MM.1S (cell line): ENCODE data around the gene NEURL4.

ENCODE experiments used
- DNase-seq: peaks from one replicate; pipeline ENCODE4 v3.0.0-alpha.2; 2015
- H2AFZ ChIP-seq: fragments of 300-600 bp; sonication (generic); 2 replicates; pipeline ENCODE4 v1.6.0; 2016; ENCODE audit warnings: antibody characterized with exemption, low read length
- H3F3A ChIP-seq: fragments of 300-600 bp; sonication (generic); 2 replicates; pipeline ENCODE4 v1.6.1; 2016; ENCODE audit warnings: mild to moderate bottlenecking, antibody characterized with exemption, low read length, moderate library complexity, mixed read lengths; ENCODE audit not compliant: insufficient read depth
- H3K27ac ChIP-seq: fragments of 300-600 bp; sonication (generic); 2 replicates; pipeline ENCODE4 v1.5.1; 2016; ENCODE audit warnings: mild to moderate bottlenecking, low read length
- H3K27me3 ChIP-seq: fragments of 300-600 bp; sonication (generic); replicated peaks from 2 replicates; pipeline ENCODE4 v1.6.0; 2016; ENCODE audit warnings: low read length; ENCODE audit not compliant: insufficient read depth
- H3K36me3 ChIP-seq: fragments of 300-600 bp; sonication (generic); replicated peaks from 2 replicates; pipeline ENCODE4 v1.6.1; 2016; ENCODE audit warnings: mild to moderate bottlenecking, low read length, mixed read lengths; ENCODE audit not compliant: insufficient read depth
- H3K4me1 ChIP-seq: fragments of 300-600 bp; sonication (generic); 2 replicates; pipeline ENCODE4 v1.6.1; 2016; ENCODE audit warnings: low read length, mixed read lengths
- H3K4me2 ChIP-seq: fragments of 300-600 bp; sonication (generic); 2 replicates; pipeline ENCODE4 v1.6.0; 2016; ENCODE audit warnings: low read depth, low read length
- H3K4me3 ChIP-seq: fragments of 300-600 bp; sonication (generic); 2 replicates; pipeline ENCODE4 v1.5.1; 2016; ENCODE audit warnings: low read length, mixed read lengths
- H3K79me2 ChIP-seq: fragments of 300-600 bp; sonication (generic); 2 replicates; pipeline ENCODE4 v1.6.1; 2016; ENCODE audit warnings: mixed run types, low read length, mixed read lengths
- H3K9ac ChIP-seq: fragments of 300-600 bp; sonication (generic); 2 replicates; pipeline ENCODE4 v1.6.1; 2016; ENCODE audit warnings: low read length, mixed read lengths
- H3K9me2 ChIP-seq: fragments of 300-600 bp; sonication (generic); replicated peaks from 2 replicates; pipeline ENCODE4 v1.6.1; 2016; ENCODE audit warnings: mild to moderate bottlenecking, low read length, mixed read lengths; ENCODE audit not compliant: insufficient read depth
- H3K9me3 ChIP-seq: fragments of 300-600 bp; sonication (generic); replicated peaks from 2 replicates; pipeline ENCODE4 v1.6.1; 2016; ENCODE audit warnings: mild to moderate bottlenecking, low read length, mixed read lengths; ENCODE audit not compliant: insufficient read depth
- H4K20me1 ChIP-seq: fragments of 300-600 bp; sonication (generic); 2 replicates; pipeline ENCODE4 v1.6.1; 2016; ENCODE audit warnings: mild to moderate bottlenecking, low read length, moderate library complexity, mixed read lengths; ENCODE audit not compliant: insufficient read depth
- CTCF ChIP-seq: fragments of 300-600 bp; sonication (generic); IDR thresholded peaks from 2 replicates; pipeline ENCODE4 v1.5.1; 2016; ENCODE audit warnings: antibody characterized with exemption, low read length, mixed read lengths
- EZH2 ChIP-seq: fragments of 300-600 bp; sonication (generic); optimal IDR thresholded peaks from 2 replicates; pipeline ENCODE3; 2017; ENCODE audit warnings: low read depth, mild to moderate bottlenecking, antibody characterized with exemption, low read length, mixed read lengths
- EZH2phosphoT487 ChIP-seq: fragments of 300-600 bp; sonication (generic); IDR thresholded peaks from 2 replicates; pipeline ENCODE4 v1.6.1; 2018; ENCODE audit warnings: antibody characterized with exemption, low read length

The NEURL4 gene

GRCh38 chr17:7280519-7281073 lies 48.5 kb downstream of the NEURL4 start:
- TF ChIP-seq CTCF, result peak; percentile 89
- no peak for TF ChIP-seq EZH2
- no peak for TF ChIP-seq EZH2phosphoT487
- H3K79me2 ChIP-seq, result no peaks in the 10 kb centered on the region
- no peaks in the 10 kb centered on the region for H3K9me3 ChIP-seq
- peak overlapping the region; percentile 13; the same call in 1 of the 2 replicates for H3K9ac ChIP-seq
- peak overlapping the region; percentile 97 for H3K4me2 ChIP-seq
- H3K9me2 ChIP-seq, result no peaks in the 10 kb centered on the region
- peaks cover 4% of the 10 kb centered on the region for H3K4me1 ChIP-seq
- H3K27me3 ChIP-seq, result peaks cover 76% of the 10 kb centered on the region
- peak; percentile 86 for DNase-seq
- H3K4me3 ChIP-seq, result peak overlapping the region; percentile 65
- peak overlapping the region; percentile 85 for H2AFZ ChIP-seq
- no peak overlapping the region for H3K27ac ChIP-seq
- no peaks in the 10 kb centered on the region for H4K20me1 ChIP-seq
- no peaks in the 10 kb centered on the region for H3K36me3 ChIP-seq
- peaks cover 8% of the 10 kb centered on the region for H3F3A ChIP-seq

GRCh38 chr17:7279448-7279847 lies 49.7 kb downstream of the NEURL4 start:
- H3K4me2 ChIP-seq, result no peak overlapping the region
- H4K20me1 ChIP-seq, result no peaks in the 10 kb centered on the region
- no peak for DNase-seq
- peaks cover 74% of the 10 kb centered on the region for H3K27me3 ChIP-seq
- H3K9me3 ChIP-seq, result no peaks in the 10 kb centered on the region
- no peak overlapping the region for H3K4me3 ChIP-seq
- TF ChIP-seq EZH2 (no peak), CTCF (no peak), EZH2phosphoT487 (no peak)
- H3K4me1 ChIP-seq, result peaks cover 4% of the 10 kb centered on the region
- no peaks in the 10 kb centered on the region for H3K9me2 ChIP-seq
- H3K36me3 ChIP-seq, result no peaks in the 10 kb centered on the region
- no peaks in the 10 kb centered on the region for H3K79me2 ChIP-seq
- H3F3A ChIP-seq, result peaks cover 8% of the 10 kb centered on the region
- no peak overlapping the region for H2AFZ ChIP-seq
- H3K9ac ChIP-seq, result no peak overlapping the region
- H3K27ac ChIP-seq, result no peak overlapping the region

DNA sequence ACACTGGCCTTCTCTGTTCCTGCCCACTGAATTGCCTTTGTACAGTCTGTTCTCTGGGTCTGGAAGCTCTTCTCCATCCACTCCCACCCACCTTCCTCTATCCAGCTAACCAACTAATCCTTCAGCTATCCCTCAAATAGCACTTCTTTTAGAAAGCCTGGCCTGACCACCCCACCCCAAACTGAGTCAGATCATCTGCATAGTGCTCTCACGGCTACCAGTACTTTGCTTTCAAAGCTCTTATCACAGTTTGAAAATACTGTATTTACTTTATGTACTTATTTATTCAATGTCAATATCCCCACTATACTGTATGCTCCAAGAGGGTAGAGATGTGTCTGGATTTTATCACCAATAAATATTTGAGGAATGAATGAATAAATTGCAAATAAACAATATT lies 62.4 kb downstream of the NEURL4 start:
- DNase-seq, result no peak
- H3K4me1 ChIP-seq, result peaks cover 4% of the 10 kb centered on the region; the same call in 1 of the 2 replicates
- H3K9ac ChIP-seq, result no peak overlapping the region
- no peak overlapping the region for H3K4me3 ChIP-seq
- H3K4me2 ChIP-seq, result no peak overlapping the region
- no peaks in the 10 kb centered on the region for H3K79me2 ChIP-seq
- H4K20me1 ChIP-seq, result no peaks in the 10 kb centered on the region
- TF ChIP-seq EZH2, result no peak
- no peak for TF ChIP-seq EZH2phosphoT487
- no peak for TF ChIP-seq CTCF
- no peak overlapping the region for H3K27ac ChIP-seq
- no peaks in the 10 kb centered on the region for H3F3A ChIP-seq
- H3K9me3 ChIP-seq, result no peaks in the 10 kb centered on the region
- no peak overlapping the region for H2AFZ ChIP-seq
- peaks cover 87% of the 10 kb centered on the region for H3K27me3 ChIP-seq
- no peaks in the 10 kb centered on the region for H3K9me2 ChIP-seq
- H3K36me3 ChIP-seq, result no peaks in the 10 kb centered on the region
